ENCODE measurements around the gene RNASEH2B. TPM values are rescaled to one million over a fixed set of nuclear protein-coding genes. Genes with fewer than 3 reads are reported as not detected.

The RNASEH2B gene
- total and polyA plus RNA-seq, 9 donors, result 27.5 to 88.7 (median 55.0) TPM

DNA sequence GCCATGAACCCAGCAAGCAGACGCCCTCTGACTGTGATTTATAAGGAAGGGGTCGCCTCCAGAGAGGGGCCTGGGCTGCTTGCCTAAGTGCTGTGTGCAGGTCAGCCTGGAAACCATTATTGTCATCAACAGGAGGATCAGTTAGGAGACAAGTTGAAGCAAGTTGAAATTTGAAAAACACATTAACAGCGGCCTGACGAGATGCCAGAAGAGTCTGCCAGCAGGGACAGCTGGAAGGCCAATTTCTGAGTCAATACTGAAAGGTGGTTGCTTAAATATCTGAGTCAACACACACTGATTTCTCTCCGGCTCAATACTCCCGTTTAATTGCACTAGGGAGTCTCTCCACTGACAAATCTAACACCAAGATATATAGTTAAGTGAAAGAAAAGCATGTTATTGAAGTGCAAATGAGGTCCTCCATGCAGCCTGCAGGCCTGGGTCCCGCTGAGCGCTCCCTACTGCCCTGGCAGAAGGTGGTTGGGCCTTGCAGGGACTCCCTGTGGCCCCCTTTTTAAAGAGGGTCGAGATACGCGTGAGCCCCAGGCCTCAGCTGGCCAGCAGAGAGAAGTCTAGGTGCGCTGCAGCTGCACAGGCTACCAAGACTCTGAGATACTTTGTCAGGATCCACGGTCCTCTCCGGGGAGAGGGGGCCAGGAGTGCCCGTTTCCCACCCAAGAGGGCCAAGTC lies 91.1 kb downstream of the RNASEH2B start:
- Histone ChIP-seq H3K4me3 (no peak overlapping the region), H3K27ac (no peak overlapping the region), H3K4me1 (ENCODE audit: insufficient read depth) (no peaks in the 10 kb centered on the region), H3K36me3 (no peaks in the 10 kb centered on the region), H3K9me3 (no peaks in the 10 kb centered on the region), H3K27me3 (no peaks in the 10 kb centered on the region)
- WGBS, 3 donors, result 45 to 57% (median 52%) methylated on average over 15 of the region's 15 CpGs
- intact Hi-C loops (cut with DNase I), result no loop called here
- TF ChIP-seq EP300 (IDR thresholded peaks at IDR 0.05) (no peak), POLR2A (IDR thresholded peaks at IDR 0.05) (no peak)
- TF ChIP-seq, protein P1, sequence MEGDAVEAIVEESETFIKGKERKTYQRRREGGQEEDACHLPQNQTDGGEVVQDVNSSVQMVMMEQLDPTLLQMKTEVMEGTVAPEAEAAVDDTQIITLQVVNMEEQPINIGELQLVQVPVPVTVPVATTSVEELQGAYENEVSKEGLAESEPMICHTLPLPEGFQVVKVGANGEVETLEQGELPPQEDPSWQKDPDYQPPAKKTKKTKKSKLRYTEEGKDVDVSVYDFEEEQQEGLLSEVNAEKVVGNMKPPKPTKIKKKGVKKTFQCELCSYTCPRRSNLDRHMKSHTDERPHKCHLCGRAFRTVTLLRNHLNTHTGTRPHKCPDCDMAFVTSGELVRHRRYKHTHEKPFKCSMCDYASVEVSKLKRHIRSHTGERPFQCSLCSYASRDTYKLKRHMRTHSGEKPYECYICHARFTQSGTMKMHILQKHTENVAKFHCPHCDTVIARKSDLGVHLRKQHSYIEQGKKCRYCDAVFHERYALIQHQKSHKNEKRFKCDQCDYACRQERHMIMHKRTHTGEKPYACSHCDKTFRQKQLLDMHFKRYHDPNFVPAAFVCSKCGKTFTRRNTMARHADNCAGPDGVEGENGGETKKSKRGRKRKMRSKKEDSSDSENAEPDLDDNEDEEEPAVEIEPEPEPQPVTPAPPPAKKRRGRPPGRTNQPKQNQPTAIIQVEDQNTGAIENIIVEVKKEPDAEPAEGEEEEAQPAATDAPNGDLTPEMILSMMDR (IDR thresholded peaks at IDR 0.05), result no peak
- DNase-seq, result peak in 2 of 5 donors; percentile 30 to 43

DNA sequence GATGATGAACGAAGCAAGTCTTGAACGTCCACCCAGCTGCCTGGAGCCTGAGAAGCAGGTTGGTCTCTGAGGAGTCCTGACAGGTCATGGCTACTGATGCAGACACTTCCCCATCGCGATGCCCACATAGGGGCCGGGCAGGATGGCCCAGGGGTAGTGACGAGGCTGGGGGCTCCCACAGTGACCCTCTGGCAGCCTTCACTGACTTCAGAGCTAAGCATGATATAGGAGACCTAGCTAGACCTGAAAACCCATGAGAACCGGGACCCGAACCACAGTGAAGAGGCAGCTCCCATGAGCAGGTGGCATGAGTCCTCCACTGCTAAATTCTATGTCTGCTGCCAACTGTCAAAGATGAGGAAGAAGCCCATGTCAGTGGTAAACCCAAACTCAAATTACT lies 91.7 kb downstream of the RNASEH2B start:
- DNase-seq, result no peak
- WGBS, 3 donors, result 77 to 86% (median 80%) methylated on average over 8 of the region's 8 CpGs
- no peak overlapping the region for H3K27ac ChIP-seq
- intact Hi-C loops (cut with DNase I), result no loop called here
- no peaks in the 10 kb centered on the region for H3K4me1 ChIP-seq (ENCODE audit: insufficient read depth)
- TF ChIP-seq, protein P1 (IDR thresholded peaks at IDR 0.05), result no peak
- TF ChIP-seq POLR2A (IDR thresholded peaks at IDR 0.05), result no peak
- no peak for TF ChIP-seq EP300 (IDR thresholded peaks at IDR 0.05)
- H3K27me3 ChIP-seq, result no peaks in the 10 kb centered on the region
- no peaks in the 10 kb centered on the region for H3K36me3 ChIP-seq
- no peak overlapping the region for H3K4me3 ChIP-seq
- no peaks in the 10 kb centered on the region for H3K9me3 ChIP-seq

DNA sequence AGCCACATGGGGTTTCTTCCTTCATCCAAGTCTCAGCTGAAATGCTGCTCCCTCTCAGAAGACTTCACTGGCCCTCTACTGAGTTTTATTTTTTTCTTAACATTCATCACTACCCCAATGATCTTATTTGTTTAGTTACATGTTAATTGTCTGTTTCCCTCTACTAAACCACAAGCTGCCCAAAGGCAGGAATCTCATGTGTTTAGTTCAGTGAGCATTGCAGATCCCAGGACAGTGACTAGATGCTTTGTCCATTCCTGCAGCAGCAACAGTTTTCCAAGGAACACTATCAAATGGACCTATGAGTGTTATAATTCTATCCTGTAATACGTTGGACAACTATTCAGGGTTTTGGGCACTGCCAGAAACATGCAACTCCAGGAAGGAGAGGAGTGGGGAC lies 93.1 kb downstream of the RNASEH2B start:
- Histone ChIP-seq H3K36me3 (no peaks in the 10 kb centered on the region), H3K27me3 (no peaks in the 10 kb centered on the region), H3K4me3 (no peak overlapping the region), H3K4me1 (ENCODE audit: insufficient read depth) (no peaks in the 10 kb centered on the region), H3K9me3 (no peaks in the 10 kb centered on the region), H3K27ac (no peak overlapping the region)
- intact Hi-C loops (cut with DNase I), result no loop called here
- no peak for DNase-seq
- TF ChIP-seq POLR2A (IDR thresholded peaks at IDR 0.05) (no peak), EP300 (IDR thresholded peaks at IDR 0.05) (no peak)
- TF ChIP-seq, protein P1 (IDR thresholded peaks at IDR 0.05), result no peak
- WGBS, 3 donors, result 44 to 80% (median 66%) methylated on average over 1 of the region's 1 CpG

DNA sequence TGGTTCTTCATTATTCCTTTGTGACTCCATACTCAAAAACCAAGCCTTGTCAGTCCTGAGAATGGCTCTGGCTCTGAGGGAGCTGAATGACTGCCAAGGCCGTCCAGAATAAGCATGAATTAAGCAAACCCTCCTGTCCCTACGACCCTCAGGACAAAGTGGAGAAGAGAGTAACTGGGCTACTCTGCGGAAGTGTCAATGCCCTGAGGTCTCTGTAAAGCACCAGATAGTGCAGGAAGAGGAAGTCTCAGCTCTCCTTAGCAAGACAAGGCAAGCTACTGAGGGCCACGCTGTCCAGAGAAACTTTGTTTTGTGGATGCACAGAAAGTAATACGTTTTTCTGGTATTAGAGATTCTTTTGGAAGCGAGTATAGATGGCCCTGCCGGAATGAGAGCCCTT lies 94.1 kb downstream of the RNASEH2B start:
- Histone ChIP-seq H3K9me3 (no peaks in the 10 kb centered on the region), H3K4me1 (ENCODE audit: insufficient read depth) (no peaks in the 10 kb centered on the region), H3K27me3 (no peaks in the 10 kb centered on the region), H3K4me3 (no peak overlapping the region), H3K27ac (no peak overlapping the region), H3K36me3 (no peaks in the 10 kb centered on the region)
- no peak for TF ChIP-seq POLR2A (IDR thresholded peaks at IDR 0.05)
- TF ChIP-seq EP300 (IDR thresholded peaks at IDR 0.05), result no peak
- TF ChIP-seq, protein P1 (IDR thresholded peaks at IDR 0.05), result no peak
- intact Hi-C loops (cut with DNase I), result no loop called here
- 78 to 83% (median 81%) methylated on average over 7 of the region's 7 CpGs for WGBS, 3 donors
- DNase-seq, result no peak

Measured in ovary (tissue), 9 donors.